Mesodermal cell (in vitro differentiated cells): Measurements from ENCODE around the gene AGMO.

ENCODE experiments used
- H3K27ac ChIP-seq: 2 replicates; pipeline ENCODE4 v1.7.0; 2013; ENCODE audit warnings: mild to moderate bottlenecking, low read depth, low read length, moderate library complexity; ENCODE audit not compliant: severe bottlenecking
- H3K36me3 ChIP-seq: 2 replicates; pipeline ENCODE4 v1.7.1; 2013; ENCODE audit warnings: mild to moderate bottlenecking, low read length, moderate library complexity; ENCODE audit not compliant: control insufficient read depth, insufficient read depth
- H3K4me1 ChIP-seq: one replicate; pipeline ENCODE4 v1.7.1; 2013; ENCODE audit warnings: mild to moderate bottlenecking, low read length; ENCODE audit not compliant: insufficient read depth, control insufficient read depth, poor library complexity, severe bottlenecking
- H3K4me3 ChIP-seq: 2 replicates; pipeline ENCODE4 v1.7.0; 2013; ENCODE audit warnings: low read length, control low read depth, mild to moderate bottlenecking; ENCODE audit not compliant: insufficient read depth, poor library complexity, severe bottlenecking; ENCODE audit errors: extremely low read depth
- H3K9me3 ChIP-seq: 2 replicates; pipeline ENCODE4 v1.7.1; 2013; ENCODE audit warnings: mild to moderate bottlenecking, low read length, moderate library complexity; ENCODE audit not compliant: control insufficient read depth
- WGBS, 2 experiments: methylation state at CpG; one replicate each; pipeline ENCODE4 v1.1.5; 2013; ENCODE audit warnings: missing lambda C conversion rate in 2 of 2; ENCODE audit not compliant: insufficient coverage in 2 of 2; 5-methylcytosine and 5-hydroxymethylcytosine counted together

Gene AGMO

GRCh38 chr7:15368653-15369052 lies 193.2 kb downstream of the AGMO start:
- Histone ChIP-seq H3K36me3 (no peaks in the 10 kb centered on the region), H3K4me3 (no peak overlapping the region)
- WGBS, 2 experiments = 90% methylated on average over 1 of the region's 1 CpG; no CpG with 5 or more reads in 1 of the 2 experiments

GRCh38 chr7:15367897-15368296 lies 193.9 kb downstream of the AGMO start:
- H3K4me1 ChIP-seq = no peaks in the 10 kb centered on the region
- WGBS, 2 experiments = 80 to 100% methylated on average over 1 to 2 of the region's 3 CpGs
- no peak overlapping the region for H3K27ac ChIP-seq
- H3K9me3 ChIP-seq = no peaks in the 10 kb centered on the region
- H3K4me3 ChIP-seq = no peak overlapping the region
- H3K36me3 ChIP-seq = no peaks in the 10 kb centered on the region

More at GRCh38 chr7:15368653-15369052, 193.2 kb downstream of the AGMO start:
- no peaks in the 10 kb centered on the region for H3K9me3 ChIP-seq
- no peaks in the 10 kb centered on the region for H3K4me1 ChIP-seq
- no peak overlapping the region for H3K27ac ChIP-seq

GRCh38 chr7:15358112-15358511 lies 203.7 kb downstream of the AGMO start:
- no peaks in the 10 kb centered on the region for H3K36me3 ChIP-seq
- whole genome bisulfite sequencing, 2 experiments = 94 to 100% methylated on average over 4 of the region's 5 CpGs
- no peaks in the 10 kb centered on the region for H3K4me1 ChIP-seq
- H3K27ac ChIP-seq = no peak overlapping the region
- no peak overlapping the region for H3K4me3 ChIP-seq
- H3K9me3 ChIP-seq = no peaks in the 10 kb centered on the region

- Histone ChIP-seq H3K9me3 (no peaks in the 10 kb centered on the region), H3K27ac (no peak overlapping the region), H3K36me3 (no peaks in the 10 kb centered on the region), H3K4me1 (no peaks in the 10 kb centered on the region), H3K4me3 (no peak overlapping the region)
- 92 to 94% methylated on average over 17 to 19 of the region's 20 CpGs for WGBS, 2 experiments
These were observed 209.2 kb downstream of the AGMO start for GRCh38 chr7:15352421-15353206.

- no peaks in the 10 kb centered on the region for H3K36me3 ChIP-seq
- H3K4me3 ChIP-seq = no peak overlapping the region
- no peaks in the 10 kb centered on the region for H3K4me1 ChIP-seq
- WGBS, 2 experiments = 67 to 100% methylated on average over 1 of the region's 1 CpG
- H3K9me3 ChIP-seq = peaks cover 8% of the 10 kb centered on the region
- H3K27ac ChIP-seq = no peak overlapping the region
These were observed 216.6 kb downstream of the AGMO start for GRCh38 chr7:15345216-15345615.

- Histone ChIP-seq H3K27ac (no peak overlapping the region), H3K36me3 (no peaks in the 10 kb centered on the region), H3K4me1 (no peaks in the 10 kb centered on the region), H3K9me3 (peaks cover 15% of the 10 kb centered on the region), H3K4me3 (no peak overlapping the region)
- 78 to 100% methylated on average over 2 to 4 of the region's 4 CpGs for WGBS, 2 experiments
These were observed 220.0 kb downstream of the AGMO start for GRCh38 chr7:15341817-15342216.

GRCh38 chr7:15336146-15336545 lies 225.7 kb downstream of the AGMO start:
- Histone ChIP-seq H3K27ac (no peak overlapping the region), H3K9me3 (peaks cover 15% of the 10 kb centered on the region), H3K4me3 (no peak overlapping the region), H3K36me3 (no peaks in the 10 kb centered on the region), H3K4me1 (no peaks in the 10 kb centered on the region)
- no CpG with 5 or more reads among the region's 1 CpG for WGBS, 2 experiments

- Histone ChIP-seq H3K36me3 (no peaks in the 10 kb centered on the region), H3K27ac (no peak overlapping the region), H3K9me3 (peaks cover 9% of the 10 kb centered on the region), H3K4me1 (no peaks in the 10 kb centered on the region), H3K4me3 (no peak overlapping the region)
- WGBS, 2 experiments = 81 to 88% methylated on average over 3 to 6 of the region's 6 CpGs
These were observed 226.4 kb downstream of the AGMO start for GRCh38 chr7:15335390-15335789.

GRCh38 chr7:15334536-15335263 lies 227.1 kb downstream of the AGMO start:
- H3K9me3 ChIP-seq = peaks cover 3% of the 10 kb centered on the region
- H3K4me3 ChIP-seq = no peak overlapping the region
- 89 to 100% methylated on average over 3 to 4 of the region's 6 CpGs for WGBS, 2 experiments
- no peaks in the 10 kb centered on the region for H3K4me1 ChIP-seq
- no peak overlapping the region for H3K27ac ChIP-seq
- no peaks in the 10 kb centered on the region for H3K36me3 ChIP-seq

GRCh38 chr7:15332956-15333355 lies 228.9 kb downstream of the AGMO start:
- Histone ChIP-seq H3K4me1 (no peaks in the 10 kb centered on the region), H3K36me3 (no peaks in the 10 kb centered on the region), H3K4me3 (no peak overlapping the region), H3K9me3 (no peaks in the 10 kb centered on the region), H3K27ac (no peak overlapping the region)
- WGBS, 2 experiments = 86 to 100% methylated on average over 1 of the region's 2 CpGs

- Histone ChIP-seq H3K4me1 (no peaks in the 10 kb centered on the region), H3K27ac (no peak overlapping the region), H3K4me3 (no peak overlapping the region), H3K36me3 (no peaks in the 10 kb centered on the region), H3K9me3 (no peaks in the 10 kb centered on the region)
- WGBS, 2 experiments = 100% methylated on average over 1 of the region's 2 CpGs
These were observed 230.9 kb downstream of the AGMO start for GRCh38 chr7:15330943-15331342.
